Measurements from ENCODE around the gene SH2D3A. TPM values are rescaled to one million over a fixed set of nuclear protein-coding genes. Genes with fewer than 3 reads are reported as not detected.

Gene SH2D3A
- total and polyA plus RNA-seq, 2 donors (not counting 1 experiment from before 2014, with no cell fraction given), result 36.1 to 54.1 TPM

DNA sequence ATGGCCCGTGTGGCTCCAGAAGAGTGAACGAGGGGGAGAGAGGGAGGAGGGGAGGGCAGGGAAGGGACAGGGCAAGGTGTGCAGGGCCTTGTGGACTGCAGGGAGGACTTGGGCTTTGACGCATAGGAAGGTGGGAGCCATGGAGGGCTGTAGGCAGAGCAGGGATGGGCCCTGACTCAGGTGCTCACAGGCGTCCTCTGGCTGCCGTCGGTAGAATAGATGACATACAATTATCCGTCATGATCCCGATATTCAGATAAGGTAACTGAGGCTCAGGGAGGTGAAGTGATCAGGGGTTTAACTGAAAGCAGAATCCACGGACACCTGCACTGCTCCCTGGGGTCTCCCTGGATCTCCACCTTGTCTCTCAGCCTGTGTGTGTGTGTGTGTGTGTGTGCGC lies 50.2 kb downstream of the SH2D3A start:
- no peak for ATAC-seq (ENCODE audit: low read depth)
- intact Hi-C loops (cut with micrococcal nuclease), result no loop called here
- Histone ChIP-seq H3K4me2 (replicated peaks; ENCODE audit: low read depth, low read length, poor library complexity, severe bottlenecking) (no peak overlapping the region), H3K36me3 (replicated peaks in 1 of 2; ENCODE audit: control extremely low read depth in 1 of 2, control insufficient read depth in 1 of 2, extremely low read depth in 1 of 2, insufficient read depth in 2 of 2, low read length in 1 of 2) (no peaks in the 10 kb centered on the region), H3K4me1 (ENCODE audit: control insufficient read depth in 2 of 2, insufficient read depth in 2 of 2, low read length in 2 of 2) (peaks cover 13 to 17% of the 10 kb centered on the region in 2 donors), H3K9me3 (ENCODE audit: control extremely low read depth in 1 of 3, control insufficient read depth in 2 of 3, insufficient read depth in 1 of 3, low read length in 2 of 3) (peaks cover 0 to 3% (median 0%) of the 10 kb centered on the region in 3 donors), H3K27ac (ENCODE audit: low read length in 2 of 2) (no peak overlapping the region), H3K9ac (ENCODE audit: low read length) (no peak overlapping the region), H4K20me1 (ENCODE audit: control insufficient read depth, insufficient read depth, low read length, poor library complexity, severe bottlenecking) (no peaks in the 10 kb centered on the region), H3K79me2 (ENCODE audit: control insufficient read depth, insufficient read depth, low read length) (peaks cover 4% of the 10 kb centered on the region), H2AFZ (ENCODE audit: insufficient read depth, low read depth, low read length, poor library complexity, severe bottlenecking) (no peak overlapping the region), H3K4me3 (ENCODE audit: control extremely low read depth in 1 of 5, extremely low read depth in 1 of 5, insufficient read depth in 1 of 5, low read depth in 2 of 5, low read length in 4 of 5) (no peak overlapping the region), H3K27me3 (replicated peaks in 1 of 4; ENCODE audit: control extremely low read depth in 1 of 4, control insufficient read depth in 3 of 4, insufficient read depth in 4 of 4, low read length in 3 of 4) (no peaks in the 10 kb centered on the region)
- Mint-ChIP-seq H3K27ac (no peak overlapping the region), H3K4me1 (peaks cover 20% of the 10 kb centered on the region), H3K4me3 (no peak overlapping the region), H3K9me3 (ENCODE audit: insufficient read depth) (peaks cover 3% of the 10 kb centered on the region), H3K27me3 (peaks cover 3% of the 10 kb centered on the region)
- WGBS (ENCODE audit: insufficient coverage), result 84% methylated on average over 10 of the region's 10 CpGs
- CTCF ChIA-PET, result no interaction called here
- no peak for TF ChIP-seq EZH2 (IDR thresholded peaks at IDR 0.05; ENCODE audit: borderline replicate concordance, insufficient read depth, low read depth, low read length, poor library complexity, severe bottlenecking)
- TF ChIP-seq, protein P1, sequence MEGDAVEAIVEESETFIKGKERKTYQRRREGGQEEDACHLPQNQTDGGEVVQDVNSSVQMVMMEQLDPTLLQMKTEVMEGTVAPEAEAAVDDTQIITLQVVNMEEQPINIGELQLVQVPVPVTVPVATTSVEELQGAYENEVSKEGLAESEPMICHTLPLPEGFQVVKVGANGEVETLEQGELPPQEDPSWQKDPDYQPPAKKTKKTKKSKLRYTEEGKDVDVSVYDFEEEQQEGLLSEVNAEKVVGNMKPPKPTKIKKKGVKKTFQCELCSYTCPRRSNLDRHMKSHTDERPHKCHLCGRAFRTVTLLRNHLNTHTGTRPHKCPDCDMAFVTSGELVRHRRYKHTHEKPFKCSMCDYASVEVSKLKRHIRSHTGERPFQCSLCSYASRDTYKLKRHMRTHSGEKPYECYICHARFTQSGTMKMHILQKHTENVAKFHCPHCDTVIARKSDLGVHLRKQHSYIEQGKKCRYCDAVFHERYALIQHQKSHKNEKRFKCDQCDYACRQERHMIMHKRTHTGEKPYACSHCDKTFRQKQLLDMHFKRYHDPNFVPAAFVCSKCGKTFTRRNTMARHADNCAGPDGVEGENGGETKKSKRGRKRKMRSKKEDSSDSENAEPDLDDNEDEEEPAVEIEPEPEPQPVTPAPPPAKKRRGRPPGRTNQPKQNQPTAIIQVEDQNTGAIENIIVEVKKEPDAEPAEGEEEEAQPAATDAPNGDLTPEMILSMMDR (IDR thresholded peaks at IDR 0.05), result no peak
- POLR2A ChIA-PET, result no interaction called here
- no peak for DNase-seq

DNA sequence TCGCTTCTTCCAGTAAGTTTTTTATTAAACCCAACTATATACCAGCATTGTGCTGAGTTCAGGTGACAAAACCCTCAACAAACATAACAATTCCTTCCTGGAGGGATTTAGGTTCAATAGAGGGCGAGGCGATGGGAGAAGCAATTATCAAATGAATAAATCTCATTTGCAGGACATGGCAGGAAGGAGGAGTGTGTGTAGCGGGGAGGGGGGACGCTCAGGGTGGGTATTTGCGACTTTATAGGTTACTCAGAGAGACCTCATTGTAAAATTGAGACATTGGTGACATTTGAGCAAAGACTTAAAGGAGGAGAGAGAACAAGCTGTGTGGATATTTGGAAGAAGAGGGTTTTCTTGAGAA lies 50.6 kb downstream of the SH2D3A start:
- intact Hi-C loops (cut with micrococcal nuclease), result no loop called here
- Histone ChIP-seq H3K4me1 (ENCODE audit: control insufficient read depth in 2 of 2, insufficient read depth in 2 of 2, low read length in 2 of 2) (peaks cover 8 to 13% of the 10 kb centered on the region in 2 donors), H4K20me1 (ENCODE audit: control insufficient read depth, insufficient read depth, low read length, poor library complexity, severe bottlenecking) (no peaks in the 10 kb centered on the region), H3K9ac (ENCODE audit: low read length) (no peak overlapping the region), H3K4me2 (replicated peaks; ENCODE audit: low read depth, low read length, poor library complexity, severe bottlenecking) (no peak overlapping the region), H3K9me3 (ENCODE audit: control extremely low read depth in 1 of 3, control insufficient read depth in 2 of 3, insufficient read depth in 1 of 3, low read length in 2 of 3) (peaks cover 0 to 3% (median 0%) of the 10 kb centered on the region in 3 donors), H3K36me3 (replicated peaks in 1 of 2; ENCODE audit: control extremely low read depth in 1 of 2, control insufficient read depth in 1 of 2, extremely low read depth in 1 of 2, insufficient read depth in 2 of 2, low read length in 1 of 2) (no peaks in the 10 kb centered on the region), H3K27ac (ENCODE audit: low read length in 2 of 2) (no peak overlapping the region), H2AFZ (ENCODE audit: insufficient read depth, low read depth, low read length, poor library complexity, severe bottlenecking) (no peak overlapping the region), H3K4me3 (ENCODE audit: control extremely low read depth in 1 of 5, extremely low read depth in 1 of 5, insufficient read depth in 1 of 5, low read depth in 2 of 5, low read length in 4 of 5) (no peak overlapping the region), H3K27me3 (replicated peaks in 1 of 4; ENCODE audit: control extremely low read depth in 1 of 4, control insufficient read depth in 3 of 4, insufficient read depth in 4 of 4, low read length in 3 of 4) (no peaks in the 10 kb centered on the region), H3K79me2 (ENCODE audit: control insufficient read depth, insufficient read depth, low read length) (peaks cover 4% of the 10 kb centered on the region)
- no peak overlapping the region for H3K4me3 Mint-ChIP-seq
- WGBS (ENCODE audit: insufficient coverage), result 76% methylated on average over 3 of the region's 6 CpGs
- no peak overlapping the region for H3K27ac Mint-ChIP-seq
- H3K4me1 Mint-ChIP-seq, result peaks cover 15% of the 10 kb centered on the region
- H3K27me3 Mint-ChIP-seq, result peaks cover 5% of the 10 kb centered on the region
- TF ChIP-seq EZH2 (IDR thresholded peaks at IDR 0.05; ENCODE audit: borderline replicate concordance, insufficient read depth, low read depth, low read length, poor library complexity, severe bottlenecking), result no peak
- TF ChIP-seq, protein P1 (IDR thresholded peaks at IDR 0.05), result no peak
- ATAC-seq (ENCODE audit: low read depth) (no peak), DNase-seq (no peak)
- ChIA-PET CTCF (no interaction called here), POLR2A (no interaction called here)
- H3K9me3 Mint-ChIP-seq (ENCODE audit: insufficient read depth), result peaks cover 3% of the 10 kb centered on the region

Measured in B cell (primary cell).